NCI-H187 (cell line): ENCODE results near the gene NEK2.
"Not testable (repeated sequence)": the region's sequence is repeated elsewhere in the genome, so short reads cannot be mapped to it uniquely, and the experiment has no call there.

Experiments
- DNase-seq, 2 experiments: peaks; one replicate each; lab custom pipeline; 2025; lab: John Stamatoyannopoulos, UW

NEK2 gene

DNA sequence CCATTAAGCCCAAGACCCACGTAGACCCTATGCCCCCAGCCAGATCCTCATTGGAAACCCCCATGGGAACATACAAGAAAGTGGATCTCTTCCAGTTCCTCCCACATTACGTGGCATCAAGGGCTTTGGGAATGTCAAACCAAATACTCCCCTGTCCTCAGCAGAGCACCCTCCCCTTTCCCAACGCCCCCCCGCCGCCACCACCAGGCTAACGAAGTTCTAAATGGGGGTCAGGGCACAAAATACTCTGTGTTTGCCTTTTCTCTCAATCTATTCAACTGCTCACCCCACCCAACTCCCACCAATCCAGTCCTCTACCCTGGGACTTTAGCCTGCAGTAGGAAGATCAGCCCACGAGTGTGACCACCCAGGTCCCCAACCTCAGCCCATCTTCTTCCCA lies 24.5 kb downstream of the NEK2 start:
- DNase-seq = no peak

DNA sequence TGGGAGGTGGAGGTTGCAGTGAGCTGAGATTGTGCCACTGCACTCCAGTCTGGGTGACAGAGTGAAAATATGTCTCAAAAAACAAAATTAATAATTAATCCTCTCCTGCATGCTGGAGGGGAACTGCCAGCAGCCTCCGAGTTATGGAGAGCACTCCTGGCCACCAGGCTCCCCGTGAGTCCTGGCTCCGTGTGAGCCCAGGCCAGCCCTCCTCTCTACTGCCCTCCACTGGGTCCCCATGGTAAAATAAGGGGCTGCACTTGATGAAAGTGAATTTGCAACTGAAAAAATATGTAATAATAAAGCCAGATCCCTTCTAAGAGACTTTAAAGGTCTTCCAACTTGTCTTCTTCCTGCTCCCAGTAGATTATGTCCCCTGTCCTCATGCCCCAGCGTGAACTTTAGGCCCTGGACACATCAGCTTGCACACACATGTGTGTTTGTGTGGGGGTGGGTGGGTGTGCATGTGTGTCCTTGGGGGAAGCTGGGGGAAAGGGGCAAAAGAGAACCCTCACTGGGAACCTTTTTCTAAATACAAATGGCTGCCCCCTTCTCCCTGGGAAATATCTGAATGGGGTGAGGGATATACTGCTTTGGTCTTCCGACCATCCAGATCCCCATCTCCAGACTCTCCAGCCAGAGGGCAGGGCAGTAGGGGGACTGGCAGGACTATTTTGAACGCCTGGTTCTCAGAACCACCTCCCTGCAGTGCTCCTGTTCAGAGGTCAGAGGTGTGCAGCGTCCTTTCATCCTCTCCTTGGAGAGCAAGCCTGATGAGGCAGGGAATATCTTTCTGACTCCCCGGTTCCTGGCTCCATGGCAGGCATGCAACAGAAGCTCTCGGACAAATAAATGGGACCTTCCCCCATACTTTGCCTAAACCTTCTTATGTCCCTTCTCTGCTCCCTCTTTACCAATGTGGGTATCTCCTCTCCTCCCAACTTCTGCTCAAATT lies 26.2 kb downstream of the NEK2 start:
- DNase-seq = no peak

DNA sequence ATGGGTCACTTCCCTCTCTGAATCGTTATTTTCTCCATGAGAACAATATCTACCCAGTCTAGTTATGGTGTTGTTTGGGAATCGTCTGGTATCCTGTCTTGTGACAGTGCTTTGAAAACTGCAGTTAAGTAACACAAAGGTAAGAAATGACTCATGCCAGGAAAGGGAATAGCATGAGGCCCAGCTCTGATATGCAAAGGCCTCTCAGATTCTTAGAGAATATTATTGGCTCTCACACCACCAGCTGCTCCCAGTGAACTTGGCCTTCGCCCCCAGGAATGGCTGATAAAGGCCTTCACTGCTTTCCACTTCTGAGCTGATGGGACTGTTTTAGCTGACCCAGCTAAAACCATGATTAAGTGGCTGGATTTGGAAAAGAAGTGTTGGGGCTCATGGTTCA lies 27.1 kb downstream of the NEK2 start:
- DNase-seq = no peak

DNA sequence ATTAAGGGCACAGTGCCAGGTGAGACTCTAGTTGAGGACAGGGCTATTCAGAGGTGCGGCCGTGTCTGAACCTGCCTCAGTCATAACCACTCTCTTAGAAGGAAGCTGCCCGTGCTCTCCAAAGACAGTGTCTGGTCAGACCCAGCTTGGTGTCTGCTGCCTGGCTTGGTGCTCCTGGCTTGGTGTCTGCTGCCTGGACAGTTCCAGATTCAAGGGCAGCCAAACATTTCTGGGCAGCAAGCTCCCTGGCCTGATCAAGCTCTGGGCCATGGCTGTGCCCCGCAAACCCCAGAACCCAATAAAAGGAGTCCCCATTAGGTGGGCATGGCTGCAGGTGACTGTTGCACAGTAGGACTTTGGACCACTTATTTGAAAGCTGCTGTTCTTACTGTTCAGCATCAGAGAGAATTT lies 27.7 kb downstream of the NEK2 start:
- DNase-seq = no peak

DNA sequence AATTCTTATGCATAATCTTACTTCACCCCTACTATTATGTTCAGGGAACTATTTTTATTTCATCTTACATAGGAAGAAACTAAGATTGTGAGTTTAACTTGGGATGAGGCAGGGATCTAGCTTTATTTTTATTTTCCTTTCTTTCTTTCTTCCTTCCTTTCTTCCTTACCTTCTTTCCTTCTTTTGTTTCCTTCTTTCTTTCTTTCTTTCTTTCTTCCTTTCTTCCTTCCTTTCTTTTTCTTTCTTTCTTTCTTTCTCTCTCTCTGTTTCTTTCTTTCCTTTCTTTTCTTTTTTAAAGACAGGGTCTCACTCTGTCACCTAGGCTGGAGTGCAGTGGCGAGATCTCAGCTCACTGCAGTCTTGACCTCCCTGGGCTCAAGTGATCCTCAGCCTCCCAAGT lies 28.9 kb downstream of the NEK2 start:
- DNase-seq = no peak

- not testable (repeated sequence) for DNase-seq
These were observed 29.8 kb downstream of the NEK2 start for GRCh38 chr1:211645601-211646000.

DNA sequence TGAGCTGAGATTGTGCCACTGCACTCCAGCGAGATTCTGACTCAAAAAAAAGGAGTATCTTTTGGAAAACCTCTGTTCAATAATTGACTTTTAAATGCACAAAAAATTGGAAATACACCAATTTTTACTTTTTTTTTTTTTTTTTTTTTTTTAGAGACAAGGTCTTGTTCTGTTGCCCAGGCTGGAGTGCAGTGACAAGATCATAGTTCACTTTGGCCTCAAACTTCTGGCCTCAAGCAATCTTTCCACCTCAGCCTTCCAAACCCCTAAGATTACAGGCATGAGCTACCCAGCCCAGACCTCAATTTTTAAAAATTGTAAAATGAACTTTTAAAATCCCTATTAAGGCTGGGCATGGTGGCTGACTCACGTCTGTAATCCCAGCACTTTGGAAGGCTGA lies 30.8 kb downstream of the NEK2 start:
- DNase-seq = no peak

GRCh38 chr1:211643324-211644212 lies 31.9 kb downstream of the NEK2 start:
- DNase-seq = peak; percentile 2 to 26

- no peak for DNase-seq
These were observed 32.6 kb downstream of the NEK2 start for GRCh38 chr1:211642870-211643269.

DNA sequence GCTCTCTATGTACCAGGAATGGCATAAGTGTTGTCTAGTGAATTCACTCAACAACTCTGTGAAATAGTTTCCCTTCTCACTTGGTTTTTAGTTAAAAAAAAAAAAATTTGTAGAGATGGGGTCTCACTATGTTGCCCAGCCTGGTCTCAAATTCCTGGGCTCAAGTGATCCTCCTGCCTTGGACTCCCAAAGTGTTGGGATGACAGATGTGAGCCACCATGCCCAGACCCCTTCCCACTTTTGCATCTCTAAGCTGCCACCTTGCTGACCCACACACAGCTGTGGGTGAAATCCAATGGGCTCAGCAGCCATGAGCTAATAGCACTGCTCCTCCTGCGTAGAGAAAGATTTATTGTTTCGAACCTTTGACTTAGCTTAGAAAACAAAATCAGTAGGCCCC lies 33.5 kb downstream of the NEK2 start:
- DNase-seq = no peak

- no peak for DNase-seq
These were observed 34.2 kb downstream of the NEK2 start for GRCh38 chr1:211641044-211641800.

DNA sequence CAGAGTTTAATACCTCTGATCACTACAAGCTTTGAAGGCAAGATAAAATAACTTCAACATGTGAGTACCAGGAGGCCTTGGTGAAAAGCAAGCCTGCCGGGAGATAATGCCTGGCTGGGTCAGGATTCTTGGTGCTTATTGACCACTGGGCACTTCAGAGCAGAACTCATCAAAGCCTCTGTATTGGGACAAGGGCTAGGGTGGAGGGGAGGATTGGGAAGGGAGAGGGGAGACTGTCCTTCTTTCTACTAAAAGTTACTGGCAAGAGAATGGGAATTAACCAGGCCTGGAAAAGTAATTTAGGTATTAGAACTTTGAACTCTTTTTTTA lies 35.2 kb downstream of the NEK2 start:
- DNase-seq = no peak

DNA sequence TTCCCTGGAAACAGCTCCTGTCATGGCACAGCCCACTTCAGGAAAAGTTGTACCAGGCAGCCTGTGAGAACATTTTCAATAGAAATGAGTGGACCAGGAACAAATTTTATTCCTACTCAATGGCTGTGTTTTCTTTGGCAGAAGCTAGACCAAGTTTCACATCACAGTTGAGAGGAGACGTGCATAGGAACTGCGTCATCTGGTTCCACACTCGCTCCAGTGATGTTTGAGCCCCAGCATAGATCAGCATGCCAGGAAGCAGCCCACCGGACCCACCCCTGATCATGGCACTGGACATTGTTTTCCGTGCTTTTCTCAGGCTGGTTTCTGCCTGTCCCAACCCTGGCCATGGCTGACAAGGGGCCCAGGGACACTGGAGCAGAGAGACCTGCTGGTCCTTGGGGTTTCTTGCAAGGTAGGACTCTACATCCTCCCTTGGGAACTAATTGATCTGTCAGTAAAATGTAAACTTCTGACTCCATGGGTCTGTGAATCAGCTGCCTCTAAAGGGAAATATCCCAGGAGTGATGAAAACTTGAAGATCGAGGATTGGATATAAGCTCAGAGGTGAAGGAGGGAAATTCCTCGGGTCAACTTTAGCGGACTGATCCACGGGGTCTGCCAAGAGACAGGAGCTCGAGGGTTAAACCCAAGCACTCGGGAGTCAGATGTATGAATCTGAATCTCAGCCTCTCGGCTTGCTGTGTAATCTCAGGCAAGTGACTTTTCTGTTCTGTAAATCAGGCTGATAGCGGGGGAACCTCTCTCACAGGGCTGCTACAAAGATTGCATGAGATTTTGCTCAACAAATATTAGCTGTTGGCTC lies 35.7 kb downstream of the NEK2 start:
- no peak for DNase-seq

GRCh38 chr1:211638689-211639101 lies 36.7 kb downstream of the NEK2 start:
- DNase-seq = no peak

- no peak for DNase-seq
These were observed 37.2 kb downstream of the NEK2 start for GRCh38 chr1:211638246-211638645.

DNA sequence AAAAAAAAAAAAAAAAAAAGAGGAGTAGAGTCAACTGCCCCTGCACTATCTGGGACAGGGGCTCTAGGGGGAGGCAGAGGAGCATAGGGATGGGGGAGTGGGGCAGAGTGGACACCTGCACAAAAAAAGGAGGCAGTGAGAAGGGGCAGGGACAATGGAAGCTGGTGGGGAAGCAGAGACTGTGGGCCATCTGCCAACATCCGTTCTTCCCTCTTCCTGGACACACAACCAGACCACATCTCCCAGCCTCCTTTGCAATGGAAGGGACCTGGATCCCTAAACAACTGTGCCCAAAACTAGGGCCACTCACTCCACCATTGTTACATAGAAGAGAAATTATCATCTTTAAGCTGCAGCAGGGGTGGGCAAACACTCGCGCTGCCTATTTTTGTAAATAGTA lies 38.4 kb downstream of the NEK2 start:
- DNase-seq = no peak

GRCh38 chr1:211636575-211637029 lies 38.8 kb downstream of the NEK2 start:
- DNase-seq = not testable (repeated sequence)

DNA sequence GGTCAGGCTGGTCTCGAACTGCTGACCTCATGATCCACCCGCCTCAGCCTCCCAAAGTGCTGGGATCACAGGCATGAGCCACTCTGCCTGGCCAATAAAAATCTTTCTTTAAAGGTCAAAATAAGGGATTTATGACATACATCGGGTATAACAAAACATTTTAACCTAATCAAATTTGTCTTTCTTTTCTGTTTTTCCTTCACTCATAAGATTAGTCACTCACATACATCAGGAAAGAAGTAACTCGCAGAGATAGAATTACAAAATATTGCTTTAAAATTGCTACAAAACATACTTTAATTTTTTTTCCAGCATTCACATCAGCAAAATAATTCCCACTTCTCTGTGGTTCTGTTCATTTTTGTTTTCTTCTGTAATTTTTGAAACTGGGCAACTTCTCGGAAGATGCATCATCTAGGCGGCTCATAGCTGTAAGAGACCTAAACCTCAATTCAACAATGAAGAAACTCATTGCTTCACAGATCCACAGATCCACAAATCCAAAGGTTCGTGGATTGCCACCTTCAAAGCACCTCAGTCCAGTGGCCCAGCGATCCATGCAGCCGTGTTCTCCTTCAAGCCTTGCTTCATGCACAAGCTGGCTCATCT lies 39.7 kb downstream of the NEK2 start:
- no peak for DNase-seq

DNA sequence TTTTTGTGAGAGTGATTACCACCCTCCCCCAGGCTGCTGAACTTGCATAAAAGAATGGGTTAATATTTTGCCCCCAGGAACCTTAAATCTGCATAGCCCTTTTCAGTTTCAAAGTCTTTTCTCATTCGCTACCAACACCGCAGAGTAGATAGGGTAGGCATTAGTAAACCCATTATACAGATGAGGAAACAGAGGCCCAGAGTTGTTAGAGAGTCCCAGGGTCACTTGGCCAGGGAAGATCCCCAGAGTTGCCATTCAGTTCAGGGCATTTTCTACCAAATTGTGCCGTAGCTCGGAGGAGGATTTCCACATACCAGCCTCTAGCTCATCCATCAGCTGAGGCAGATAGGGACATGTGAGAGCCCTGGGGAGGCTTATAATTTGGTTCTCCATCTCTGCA lies 40.5 kb downstream of the NEK2 start:
- no peak for DNase-seq

GRCh38 chr1:211634461-211634860 lies 41.0 kb downstream of the NEK2 start:
- no peak for DNase-seq

DNA sequence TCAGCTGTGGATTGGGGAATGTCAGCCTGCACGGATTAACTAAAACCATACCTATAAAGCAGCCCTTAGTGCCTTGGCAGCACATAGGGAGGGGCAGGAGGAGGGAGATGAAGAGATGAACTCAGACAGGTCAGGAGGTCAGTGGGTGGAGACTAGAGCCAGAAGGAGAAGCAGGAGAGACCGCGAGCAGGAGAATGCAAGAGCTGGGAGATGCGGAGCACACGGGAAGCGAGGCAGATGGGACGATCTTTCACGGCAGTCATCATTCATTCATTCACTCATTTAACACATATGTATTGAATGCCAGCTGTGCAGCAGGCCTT lies 41.9 kb downstream of the NEK2 start:
- no peak for DNase-seq
